Stimulated activated CD8-positive, alpha-beta memory T cell treated with anti-CD3 and anti-CD28 coated beads, Interleukin-4, amount 100 ng/mL, for 48 hours (primary cell): ENCODE data around the gene RFX5.
"Not testable (repeated sequence)": the region's sequence is repeated elsewhere in the genome, so short reads cannot be mapped to it uniquely, and the experiment has no call there.

ENCODE experiments used
- DNase-seq: peaks from one replicate; pipeline ENCODE4 v3.0.0-alpha.2; 2020

RFX5 gene

GRCh38 chr1:151346769-151347522 is at the start of gene RFX5:
Gene RFX5 (minus strand): TSS chr1:151347252. CDS start chr1:151346320, 932 bp downstream.
- DNase-seq, result peak; percentile 92

DNA sequence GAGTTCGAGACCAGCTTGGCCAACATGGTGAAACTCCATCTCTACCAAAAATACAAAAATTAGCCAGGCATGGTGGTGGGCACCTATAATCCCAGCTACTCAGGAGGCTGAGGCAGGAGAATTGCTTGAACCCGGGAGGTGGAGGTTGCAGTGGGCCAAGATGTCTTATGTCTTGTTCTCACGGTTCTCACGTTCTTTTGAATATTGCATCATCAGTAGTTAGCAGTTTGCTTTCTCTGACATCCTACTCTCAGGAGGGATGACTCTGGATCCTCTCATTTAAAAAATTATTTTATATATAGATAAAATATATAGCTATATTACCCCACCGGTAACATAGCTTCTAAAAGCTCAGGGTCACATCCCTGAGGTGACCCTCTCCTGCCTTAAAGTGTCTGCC is 49.2 kb upstream of the RFX5 start:
- DNase-seq, result not testable (repeated sequence)

- DNase-seq, result no peak
These were observed 46.5 kb upstream of the RFX5 start for GRCh38 chr1:151393583-151393982.

- DNase-seq, result no peak
These were observed 44.1 kb upstream of the RFX5 start for GRCh38 chr1:151391079-151391563.

- not testable (repeated sequence) for DNase-seq
These were observed 43.4 kb upstream of the RFX5 start for GRCh38 chr1:151390221-151391078.

DNA sequence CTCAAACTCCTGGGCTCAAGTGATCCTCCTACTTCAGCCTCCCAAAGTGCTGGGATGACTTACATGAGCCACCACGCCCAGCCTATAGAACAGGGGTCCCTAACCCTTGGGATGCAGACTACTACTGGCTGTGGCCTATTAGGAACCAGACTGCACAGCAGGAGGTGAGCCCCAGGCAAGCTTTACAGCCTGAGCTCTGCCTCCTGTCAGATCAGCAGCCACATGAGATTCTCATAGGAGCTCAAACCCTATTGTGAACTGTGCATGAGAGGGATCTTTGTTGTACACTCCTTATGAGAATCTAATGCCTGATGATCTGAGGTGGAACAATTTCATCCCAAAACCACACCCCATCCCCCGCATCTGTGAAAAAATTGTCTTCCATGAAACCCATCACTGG is 39.0 kb upstream of the RFX5 start:
- no peak for DNase-seq

- DNase-seq, result no peak
These were observed 37.5 kb upstream of the RFX5 start for GRCh38 chr1:151384584-151384983.

GRCh38 chr1:151377150-151377884 is 30.3 kb upstream of the RFX5 start:
- no peak for DNase-seq

DNA sequence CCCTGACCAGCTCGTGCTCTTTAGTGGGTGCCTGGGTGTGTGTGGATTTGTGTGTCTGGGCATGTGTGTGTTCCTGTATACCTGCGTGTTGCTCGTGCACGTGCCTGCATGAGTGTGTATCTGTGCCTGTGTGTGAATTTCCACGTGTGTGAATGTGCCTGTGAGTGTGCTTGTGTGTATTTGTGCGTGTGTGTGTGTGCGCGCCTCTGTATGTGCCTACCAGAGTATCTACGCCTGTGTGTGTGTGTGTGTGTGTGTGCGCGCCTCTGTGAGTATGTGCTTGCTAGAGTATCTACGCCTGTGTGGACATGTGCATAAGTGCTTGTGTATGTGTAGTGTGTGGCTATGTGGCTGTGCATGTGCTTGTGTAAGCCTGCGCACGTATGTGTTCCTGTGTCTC is 26.1 kb upstream of the RFX5 start:
- no peak for DNase-seq

DNA sequence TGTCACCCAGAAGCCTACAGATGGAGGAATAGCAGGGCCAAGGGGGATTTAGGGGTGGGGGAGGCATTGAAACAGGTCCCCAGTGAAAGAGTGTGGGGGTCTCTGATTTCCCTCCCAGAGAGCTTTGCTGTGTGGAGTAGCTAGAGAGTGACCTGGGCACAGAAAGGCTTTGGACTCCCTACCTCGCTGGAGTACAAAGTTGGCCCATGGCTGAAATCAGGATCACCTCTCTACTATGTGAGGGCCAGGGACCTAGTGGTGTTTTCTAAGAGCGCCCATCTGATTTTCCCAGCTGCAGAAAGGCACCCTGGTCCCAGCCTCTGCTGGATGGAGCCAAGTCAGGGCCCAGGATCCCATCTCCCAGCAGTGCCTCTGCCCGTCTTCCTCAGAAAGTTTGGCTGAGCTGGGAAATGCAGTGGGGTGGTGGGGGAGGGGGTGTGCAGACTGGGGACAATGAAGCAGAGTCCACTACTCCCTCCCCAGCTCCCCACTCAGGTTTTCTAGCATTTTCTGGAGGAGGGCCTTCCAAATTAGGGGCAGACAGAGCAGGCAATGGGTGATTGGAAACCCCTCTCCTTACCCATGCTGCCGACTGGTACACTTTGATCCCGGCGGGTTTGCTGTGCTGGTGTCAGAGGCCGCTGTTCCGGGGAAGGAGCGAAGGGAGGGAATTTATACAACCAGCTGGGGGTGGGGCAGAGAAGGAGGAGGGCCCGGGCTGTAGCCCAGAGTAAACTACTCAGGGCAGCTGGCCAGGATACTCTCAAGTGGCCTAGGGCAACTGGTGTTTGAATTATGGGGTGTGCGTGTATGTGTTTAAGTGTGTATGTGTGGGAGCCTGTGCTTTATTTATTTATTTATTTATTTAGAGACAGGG is 25.2 kb upstream of the RFX5 start, which contains the start of gene SELENBP1:
TSS of gene SELENBP1 (minus strand) at position 648 of the 877 bp plus-strand sequence. CDS start at position 584, 64 bp downstream.
- DNase-seq, result no peak

DNA sequence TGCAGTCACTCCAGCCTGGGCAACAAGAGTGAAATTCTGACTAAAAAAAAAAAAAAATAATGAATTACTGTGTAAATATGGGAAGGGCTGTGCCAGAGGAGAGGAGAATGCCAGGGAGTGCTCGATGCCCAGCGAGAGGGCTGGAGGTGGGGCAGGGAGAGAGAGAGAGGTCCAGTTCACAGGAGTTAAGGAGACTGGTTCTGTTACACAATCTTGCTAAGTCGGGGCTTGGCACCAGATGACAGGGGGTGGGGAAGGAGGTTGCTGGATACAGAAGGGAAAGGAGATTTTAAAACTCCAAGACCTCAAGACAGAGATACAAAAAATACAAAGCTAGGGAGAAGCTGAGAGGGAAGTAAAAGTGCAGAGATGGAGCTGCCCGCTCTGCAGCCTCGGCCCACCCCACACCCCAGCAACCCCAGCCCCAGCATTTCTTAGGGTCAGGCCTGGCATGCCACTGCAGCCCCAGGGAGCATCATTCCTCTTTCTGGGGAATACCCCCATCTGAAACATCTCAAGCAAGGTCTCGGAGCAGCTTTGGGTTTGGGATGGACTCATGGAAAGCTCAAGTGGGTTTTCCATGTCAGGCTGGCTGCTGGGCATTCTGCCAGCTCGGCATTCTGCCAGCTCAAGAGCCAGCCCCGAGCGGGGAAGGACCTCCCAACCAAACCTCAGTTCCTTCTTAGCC is 24.5 kb upstream of the RFX5 start:
- DNase-seq, result no peak

GRCh38 chr1:151370211-151370911 is 23.3 kb upstream of the RFX5 start:
- no peak for DNase-seq

- no peak for DNase-seq
These were observed 22.6 kb upstream of the RFX5 start for GRCh38 chr1:151369621-151370048.

DNA sequence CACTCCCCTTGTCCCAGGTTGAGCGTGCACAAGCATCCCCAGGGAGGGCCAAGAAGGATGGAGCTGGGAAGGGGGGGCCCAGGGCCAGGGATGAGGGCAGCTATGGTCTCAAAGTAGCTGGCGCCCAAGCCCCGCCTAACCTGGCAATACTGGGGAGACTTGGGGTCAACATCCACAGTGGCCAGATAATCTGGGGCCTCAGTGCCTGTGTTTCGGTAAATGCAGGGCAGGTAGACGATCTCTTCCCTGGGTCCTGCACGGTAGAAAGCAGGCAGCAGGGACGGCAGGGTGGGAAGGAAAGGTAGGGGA is 22.2 kb upstream of the RFX5 start:
- no peak for DNase-seq

- DNase-seq, result no peak
These were observed 21.6 kb upstream of the RFX5 start for GRCh38 chr1:151368393-151369301.

GRCh38 chr1:151367658-151368392 is 20.8 kb upstream of the RFX5 start:
- DNase-seq, result no peak

DNA sequence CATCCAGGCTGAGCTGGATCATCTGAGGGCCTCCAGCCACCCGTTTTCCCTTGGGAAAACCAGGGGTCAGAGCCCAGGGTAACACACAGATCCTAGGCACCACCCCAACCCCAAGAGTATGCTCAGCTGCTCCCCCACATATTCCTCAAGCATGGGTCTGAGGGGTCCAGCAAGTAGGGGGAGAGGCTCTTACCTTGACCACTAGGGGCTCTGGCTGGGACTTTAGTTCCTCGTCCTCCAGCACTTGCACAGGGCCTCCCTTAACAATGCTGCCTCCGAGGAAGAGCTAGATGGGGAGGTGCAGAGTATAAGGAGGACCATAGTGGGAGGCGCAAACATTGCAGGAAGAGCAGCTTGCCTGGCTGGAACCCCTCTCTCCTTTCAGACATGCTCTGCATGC is 17.9 kb upstream of the RFX5 start:
- DNase-seq, result no peak

DNA sequence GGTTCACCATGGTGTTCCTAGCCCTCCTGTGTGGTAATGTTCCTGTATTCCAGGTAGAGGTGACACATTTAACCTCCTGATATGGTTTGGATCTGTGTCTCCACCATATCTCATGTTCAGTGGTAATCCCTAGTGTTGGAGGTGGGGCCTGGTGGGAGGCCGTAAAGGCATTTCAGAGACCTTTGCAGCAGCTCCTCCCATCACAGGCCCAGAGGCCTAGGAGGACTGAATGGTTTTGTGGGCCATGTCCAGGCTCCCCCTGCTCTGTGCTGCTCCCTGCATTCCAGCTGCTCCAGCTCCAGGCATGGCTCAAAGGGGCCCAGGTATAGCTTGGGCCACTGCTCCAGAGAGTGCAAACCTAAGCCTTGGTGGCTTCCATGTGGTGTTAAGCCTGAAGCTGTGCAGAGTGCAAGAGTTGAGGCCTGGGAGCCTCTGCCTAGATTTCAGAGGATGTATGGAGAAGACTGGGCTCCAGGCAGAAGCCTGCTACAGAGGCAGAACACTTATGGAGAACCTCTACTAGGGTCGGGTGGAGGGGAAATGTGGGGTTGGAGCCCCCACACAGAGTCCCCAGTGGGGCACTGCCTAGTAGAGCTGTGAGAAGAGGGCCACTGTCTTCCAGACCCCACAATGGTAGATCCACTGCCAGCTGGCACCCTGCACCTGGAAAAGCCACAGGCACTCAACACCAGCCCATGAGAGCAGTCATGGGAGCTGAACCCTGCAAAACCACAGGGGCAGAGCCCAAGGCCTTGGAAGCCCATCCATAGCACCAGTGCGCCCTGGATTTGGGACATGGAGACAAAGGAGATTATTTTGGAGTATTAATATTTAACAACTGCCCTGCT is 15.5 kb upstream of the RFX5 start:
- DNase-seq, result no peak
